ENCODE results near the gene MEI4. TPM values are rescaled to one million over a fixed set of nuclear protein-coding genes. Genes with fewer than 3 reads are reported as not detected.

Gene MEI4
- total and polyA plus RNA-seq, 2 of the 4 experiments (the other 2 are of a cell fraction), result not detected

GRCh38 chr6:77763124-77763523 is 110.3 kb downstream of the MEI4 start:
- no peak overlapping the region for H3K18ac ChIP-seq (ENCODE audit: low read depth, low read length)
- BruUV-seq (replicated peaks), result no TSS peak
- DNase-seq (no peak), ATAC-seq (ENCODE audit: low read depth) (no peak)
- no peaks in the 10 kb centered on the region for H3K36me3 ChIP-seq (ENCODE audit: control insufficient read depth, insufficient read depth, low read length)
- no peak overlapping the region for H4K91ac ChIP-seq (ENCODE audit: insufficient read depth, low read depth, low read length)
- no peak overlapping the region for H2BK120ac ChIP-seq (ENCODE audit: low read depth, low read length)
- ChIA-PET CTCF (no interaction called here), POLR2A (ENCODE audit: unreplicated experiment) (no interaction called here)
- H4K20me1 ChIP-seq (ENCODE audit: insufficient read depth, low read length), result no peaks in the 10 kb centered on the region
- no peaks in the 10 kb centered on the region for H3K4me1 ChIP-seq (ENCODE audit: control insufficient read depth, insufficient read depth, low read length)
- H3K9me3 ChIP-seq (ENCODE audit: control insufficient read depth, insufficient read depth, low read length), result peaks cover 6% of the 10 kb centered on the region; the same call in 1 of the 2 replicates
- no CpG with 5 or more reads among the region's 2 CpGs for WGBS, 2 experiments (ENCODE audit: extremely low coverage in 2 of 2, insufficient read length in 1 of 2)
- H3K27me3 ChIP-seq (ENCODE audit: control insufficient read depth, insufficient read depth, low read length), result no peaks in the 10 kb centered on the region
- no peak overlapping the region for H3K4me3 ChIP-seq (ENCODE audit: insufficient read depth, low read depth, low read length)
- H3K4ac ChIP-seq (ENCODE audit: low read depth, low read length), result no peak overlapping the region
- H4K8ac ChIP-seq (ENCODE audit: low read depth in 2 of 2, low read length in 2 of 2), result no peak overlapping the region
- no peak overlapping the region for H2BK20ac ChIP-seq (ENCODE audit: low read depth, low read length)
- TF ChIP-seq MAZ (IDR thresholded peaks at IDR 0.05; ENCODE audit: borderline replicate concordance, low read depth, low read length) (no peak), NFE2L2 (IDR thresholded peaks at IDR 0.05; ENCODE audit: low read depth, low read length) (no peak), RCOR1 (IDR thresholded peaks at IDR 0.05; ENCODE audit: insufficient replicate concordance, low read length) (no peak), CHD1 (IDR thresholded peaks at IDR 0.05; ENCODE audit: low read depth, low read length) (no peak), POLR2A (IDR thresholded peaks at IDR 0.05; ENCODE audit: low read depth, low read length) (no peak), SMC3 (IDR thresholded peaks at IDR 0.05; ENCODE audit: low read depth, low read length) (no peak), ELK1 (IDR thresholded peaks at IDR 0.05; ENCODE audit: borderline replicate concordance, low read depth, low read length) (no peak), MAFK (IDR thresholded peaks at IDR 0.05; ENCODE audit: low read depth, low read length) (no peak), RFX5 (IDR thresholded peaks at IDR 0.05; ENCODE audit: low read depth, low read length) (no peak), MXI1 (IDR thresholded peaks at IDR 0.05; ENCODE audit: borderline replicate concordance, low read depth, low read length) (no peak), BHLHE40 (IDR thresholded peaks at IDR 0.05; ENCODE audit: low read depth, low read length) (no peak), USF2 (IDR thresholded peaks at IDR 0.05; ENCODE audit: low read depth, low read length) (no peak), CEBPB (IDR thresholded peaks at IDR 0.05; ENCODE audit: low read depth, low read length) (no peak), CTCF (conservative IDR thresholded peaks at IDR 0.05; ENCODE audit: low read depth, low read length) (no peak)
- H2BK15ac ChIP-seq (ENCODE audit: low read depth, low read length), result no peak overlapping the region
- no peak overlapping the region for H2AK5ac ChIP-seq (ENCODE audit: low read depth, low read length)
- no peaks in the 10 kb centered on the region for H3K9me1 ChIP-seq (ENCODE audit: insufficient read depth, low read length)
- in situ Hi-C loops (cut with MboI; ENCODE audit: low sequenced_read_pairs), result no loop called here
- no peaks in the 10 kb centered on the region for H3K79me1 ChIP-seq (ENCODE audit: low read depth in 1 of 2, low read length in 2 of 2)
- H2BK5ac ChIP-seq (ENCODE audit: low read depth, low read length, poor library complexity, severe bottlenecking), result no peak overlapping the region
- H3K56ac ChIP-seq (ENCODE audit: extremely low read depth, insufficient read depth, low read length), result no peak overlapping the region
- H3K14ac ChIP-seq (replicated peaks; ENCODE audit: low read depth, low read length), result no peak overlapping the region
- no peak overlapping the region for H3K9ac ChIP-seq (ENCODE audit: low read depth, low read length)
- dilution Hi-C loops (cut with HindIII; ENCODE audit: low sequenced_read_pairs, unreplicated experiment), result no loop called here
- no peak overlapping the region for H3K23ac ChIP-seq (ENCODE audit: low read depth, low read length)
- intact Hi-C loops (cut with micrococcal nuclease), result no loop called here
- no peak overlapping the region for H3K4me2 ChIP-seq (ENCODE audit: low read depth, low read length)
- H2AFZ ChIP-seq (replicated peaks; ENCODE audit: low read length, poor library complexity), result no peak overlapping the region
- H4K5ac ChIP-seq (ENCODE audit: low read depth, low read length), result no peak overlapping the region
- no peak overlapping the region for H2AK9ac ChIP-seq (replicated peaks; ENCODE audit: low read depth, low read length, poor library complexity)
- no peak overlapping the region for H3K27ac ChIP-seq (ENCODE audit: insufficient read depth, low read length)
